IMR-90 (cell line): ENCODE data around the gene RNU6-9. TPM values are rescaled to one million over a fixed set of nuclear protein-coding genes. Genes with fewer than 3 reads are reported as not detected.

Source experiments
- ATAC-seq: fragments of 200-7000 bp; cut with Tn5 transposase; 2 replicates; pipeline ENCODE4 v1.9.1; 2020; ENCODE audit warnings: low read depth, mild to moderate bottlenecking, moderate library complexity
- BruUV-seq: library from RNA; stranded (reverse); fragments of 400-500 nt; replicated peaks from 2 replicates; lab custom pipeline; 2021; lab: Mats Ljungman, UMichigan
- CTCF ChIA-PET: fragments of 300-600 bp; formaldehyde crosslinking; extraction: SDS; loops from one replicate; lab custom pipeline; 2021; ENCODE audit warnings: antibody characterized with exemption; lab: Yijun Ruan, JAX
- POLR2A ChIA-PET: fragments of 300-600 bp; sonication (Branson Sonifier 250); formaldehyde crosslinking; loops from one replicate; lab custom pipeline; 2022; ENCODE audit warnings: antibody characterized with exemption; ENCODE audit not compliant: unreplicated experiment; lab: Charles Lee
- DNase-seq: peaks from one replicate; pipeline ENCODE4 v3.0.0; 2013
- H2AFZ ChIP-seq: replicated peaks from 2 replicates; pipeline ENCODE3; 2013; ENCODE audit warnings: low read length, mild to moderate bottlenecking; ENCODE audit not compliant: poor library complexity
- H2AK5ac ChIP-seq: 2 replicates; pipeline ENCODE4 v1.6.1; 2013; ENCODE audit warnings: low read depth, low read length, inconsistent platforms
- H2AK9ac ChIP-seq: replicated peaks from 2 replicates; pipeline ENCODE3; 2013; ENCODE audit warnings: mild to moderate bottlenecking, low read depth, low read length, moderate library complexity; ENCODE audit not compliant: poor library complexity
- H2BK120ac ChIP-seq: 2 replicates; pipeline ENCODE4 v1.6.1; 2013; ENCODE audit warnings: low read depth, low read length, inconsistent platforms
- H2BK15ac ChIP-seq: 3 replicates; pipeline ENCODE4 v1.6.1; 2013; ENCODE audit warnings: low read depth, low read length, inconsistent platforms
- H2BK20ac ChIP-seq: 2 replicates; pipeline ENCODE4 v1.6.1; 2013; ENCODE audit warnings: low read depth, mild to moderate bottlenecking, inconsistent platforms, low read length, moderate library complexity
- H2BK5ac ChIP-seq: 2 replicates; pipeline ENCODE4 v1.6.1; 2013; ENCODE audit warnings: mild to moderate bottlenecking, low read depth, low read length, inconsistent platforms; ENCODE audit not compliant: poor library complexity, severe bottlenecking
- H3K14ac ChIP-seq: replicated peaks from 2 replicates; pipeline ENCODE4 v1.6.1; 2013; ENCODE audit warnings: low read depth, low read length, inconsistent platforms
- H3K18ac ChIP-seq: 2 replicates; pipeline ENCODE4 v1.6.1; 2013; ENCODE audit warnings: low read depth, low read length, control low read depth
- H3K23ac ChIP-seq: 2 replicates; pipeline ENCODE4 v1.6.1; 2013; ENCODE audit warnings: low read depth, low read length, inconsistent platforms
- H3K27ac ChIP-seq: 2 replicates; pipeline ENCODE4 v1.5.1; 2013; ENCODE audit warnings: mild to moderate bottlenecking, control low read depth, low read length; ENCODE audit not compliant: insufficient read depth
- H3K27me3 ChIP-seq: 2 replicates; pipeline ENCODE4 v1.6.1; 2013; ENCODE audit warnings: low read length; ENCODE audit not compliant: control insufficient read depth, insufficient read depth
- H3K36me3 ChIP-seq: 2 replicates; pipeline ENCODE4 v1.6.1; 2013; ENCODE audit warnings: low read length, mixed read lengths; ENCODE audit not compliant: control insufficient read depth, insufficient read depth
- H3K4ac ChIP-seq: 2 replicates; pipeline ENCODE4 v1.6.1; 2013; ENCODE audit warnings: low read depth, low read length, inconsistent platforms
- H3K4me1 ChIP-seq: 2 replicates; pipeline ENCODE4 v1.6.1; 2013; ENCODE audit warnings: low read length, mixed read lengths; ENCODE audit not compliant: control insufficient read depth, insufficient read depth
- H3K4me2 ChIP-seq: 2 replicates; pipeline ENCODE4 v1.6.1; 2013; ENCODE audit warnings: low read depth, mild to moderate bottlenecking, control low read depth, low read length, moderate library complexity
- H3K4me3 ChIP-seq: 2 replicates; pipeline ENCODE4 v1.5.1; 2013; ENCODE audit warnings: low read depth, mild to moderate bottlenecking, control low read depth, low read length, moderate library complexity; ENCODE audit not compliant: insufficient read depth
- H3K56ac ChIP-seq: 2 replicates; pipeline ENCODE4 v1.6.1; 2013; ENCODE audit warnings: low read length, inconsistent platforms; ENCODE audit not compliant: insufficient read depth; ENCODE audit errors: extremely low read depth
- H3K79me1 ChIP-seq, 2 experiments: 2 replicates each; pipeline ENCODE4 v1.6.1; 2013; ENCODE audit warnings: low read length in 2 of 2, inconsistent platforms in 1 of 2, low read depth in 1 of 2
- H3K9ac ChIP-seq: 2 replicates; pipeline ENCODE4 v1.6.1; 2013; ENCODE audit warnings: low read depth, low read length, control low read depth
- H3K9me1 ChIP-seq: 2 replicates; pipeline ENCODE4 v1.6.1; 2013; ENCODE audit warnings: low read length, inconsistent platforms; ENCODE audit not compliant: insufficient read depth
- H3K9me3 ChIP-seq: 2 replicates; pipeline ENCODE4 v1.6.1; 2013; ENCODE audit warnings: low read length; ENCODE audit not compliant: control insufficient read depth, insufficient read depth
- H4K20me1 ChIP-seq: 2 replicates; pipeline ENCODE4 v1.6.1; 2013; ENCODE audit warnings: low read length, inconsistent platforms; ENCODE audit not compliant: insufficient read depth
- H4K5ac ChIP-seq: 2 replicates; pipeline ENCODE4 v1.6.1; 2013; ENCODE audit warnings: mild to moderate bottlenecking, low read depth, low read length, control low read depth
- H4K8ac ChIP-seq, 2 experiments: 2 replicates each; pipeline ENCODE4 v1.6.1; 2013; ENCODE audit warnings: low read depth in 2 of 2, low read length in 2 of 2, control low read depth in 1 of 2, inconsistent platforms in 1 of 2
- H4K91ac ChIP-seq: 2 replicates; pipeline ENCODE4 v1.6.1; 2013; ENCODE audit warnings: low read depth, low read length, inconsistent platforms; ENCODE audit not compliant: insufficient read depth
- CEBPB ChIP-seq: IDR thresholded peaks from 2 replicates; pipeline ENCODE4 v1.6.1; 2012; ENCODE audit warnings: low read depth, low read length, improper control_type of control experiment
- SMC3 ChIP-seq: fragments of 150-350 bp; IDR thresholded peaks from 2 replicates; pipeline ENCODE4 v1.6.1; 2016; ENCODE audit warnings: low read depth, mild to moderate bottlenecking, antibody characterized with exemption, low read length, moderate library complexity
- WGBS, 2 experiments: methylation state at CpG; one replicate each; pipeline versions ENCODE4 v1.1.5 to v1.1.7; 2013; ENCODE audit warnings: missing lambda C conversion rate in 2 of 2; ENCODE audit not compliant: insufficient read length in 1 of 2; ENCODE audit errors: extremely low coverage in 2 of 2; 5-methylcytosine and 5-hydroxymethylcytosine counted together
- dilution Hi-C: fragments of 300-500 bp; cut with HindIII; formaldehyde crosslinking; loops from one replicate; pipeline ENCODE4 v1.14.3; 2018; ENCODE audit warnings: low sequenced_read_pairs; ENCODE audit not compliant: unreplicated experiment
- in situ Hi-C: fragments of 300-500 bp; cut with MboI; formaldehyde crosslinking; loops from 3 replicates; pipeline ENCODE4 v1.14.3; 2019; ENCODE audit warnings: low sequenced_read_pairs, inconsistent platforms, mixed read lengths
- intact Hi-C: fragments of 100-400 bp; cut with micrococcal nuclease; formaldehyde crosslinking; loops from 2 replicates; pipeline ENCODE4 v1.10.0; 2022
- polyA plus RNA-seq, 3 experiments: library from polyadenylated mRNA; depleted of rRNA; stranded (reverse); fragments of >200 nt; gene quantifications; 2 replicates each; pipeline ENCODE4 v1.2.3, GENCODE V29; 2012; ENCODE audit warnings: low replicate concordance in 1 of 3
- total RNA-seq: library from RNA; depleted of rRNA; stranded (reverse); fragments of >200 nt; gene quantifications from 2 replicates; pipeline ENCODE4 v1.2.3, GENCODE V29; 2012

Gene RNU6-9
- total and polyA plus RNA-seq, 2 of the 4 experiments (the other 2 are of a cell fraction), result not detected

DNA sequence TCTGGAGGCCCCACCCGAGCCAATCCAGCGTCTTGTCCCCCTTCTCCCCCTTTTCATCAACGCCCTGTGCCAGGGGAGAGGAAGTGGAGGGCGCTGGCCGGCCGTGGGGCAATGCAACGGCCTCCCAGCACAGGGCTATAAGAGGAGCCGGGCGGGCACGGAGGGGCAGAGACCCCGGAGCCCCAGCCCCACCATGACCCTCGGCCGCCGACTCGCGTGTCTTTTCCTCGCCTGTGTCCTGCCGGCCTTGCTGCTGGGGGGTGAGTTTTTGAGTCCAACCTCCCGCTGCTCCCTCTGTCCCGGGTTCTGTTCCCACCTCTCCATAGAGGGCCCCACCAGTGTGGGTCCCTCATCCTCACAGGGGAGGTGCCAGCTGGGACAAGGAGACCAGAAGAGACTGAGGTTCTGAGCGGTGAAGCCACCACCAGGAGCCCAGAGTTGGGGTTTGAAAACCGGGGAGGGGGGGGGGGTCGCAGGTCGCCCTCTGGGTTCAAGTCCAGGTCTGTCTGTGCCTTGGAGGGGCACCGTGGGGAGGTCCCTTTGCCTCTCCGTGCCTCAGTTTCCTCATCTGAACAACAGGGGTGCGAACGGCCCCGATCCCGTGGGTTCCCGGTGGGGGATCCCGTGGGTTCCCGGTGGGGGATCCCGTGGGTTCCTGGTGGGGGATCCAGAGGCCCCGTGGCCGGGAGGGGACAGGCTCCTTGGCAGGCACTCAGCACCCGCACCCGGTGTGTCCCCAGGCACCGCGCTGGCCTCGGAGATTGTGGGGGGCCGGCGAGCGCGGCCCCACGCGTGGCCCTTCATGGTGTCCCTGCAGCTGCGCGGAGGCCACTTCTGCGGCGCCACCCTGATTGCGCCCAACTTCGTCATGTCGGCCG is 40.9 kb upstream of the RNU6-9 start, which contains the start of gene ELANE:
ELANE (plus strand) TSS at position 168 of the 878 bp plus-strand sequence; CDS start at position 194, 26 bp downstream.
- Histone ChIP-seq H2BK15ac (peak within 1 kb of the TSS; percentile 50; the same call in 1 of the 3 replicates), H3K36me3 (no peaks in the 10 kb centered on the region), H2AK5ac (no peak within 1 kb of the TSS; the same call in 1 of the 2 replicates), H3K4me2 (no peak within 1 kb of the TSS; the same call in 1 of the 2 replicates), H3K14ac (no peak within 1 kb of the TSS), H3K4me3 (no peak within 1 kb of the TSS), H3K56ac (no peak within 1 kb of the TSS), H3K79me1 (no peaks in the 10 kb centered on the region), H4K5ac (no peak within 1 kb of the TSS; the same call in 1 of the 2 replicates), H2BK20ac (no peak within 1 kb of the TSS), H2AFZ (no peak within 1 kb of the TSS), H2AK9ac (no peak within 1 kb of the TSS), H3K9ac (no peak within 1 kb of the TSS), H3K4me1 (peaks cover 6% of the 10 kb centered on the region), H3K23ac (no peak within 1 kb of the TSS), H3K27ac (peak within 1 kb of the TSS; percentile 90; the same call in 1 of the 2 replicates), H4K91ac (no peak within 1 kb of the TSS), H3K27me3 (peaks cover 4% of the 10 kb centered on the region; the same call in 1 of the 2 replicates), H2BK5ac (no peak within 1 kb of the TSS), H3K4ac (no peak within 1 kb of the TSS), H3K9me1 (no peaks in the 10 kb centered on the region), H2BK120ac (no peak within 1 kb of the TSS), H3K9me3 (no peaks in the 10 kb centered on the region), H4K20me1 (no peaks in the 10 kb centered on the region), H3K18ac (no peak within 1 kb of the TSS; the same call in 1 of the 2 replicates), H4K8ac (peak within 1 kb of the TSS in 1 of 2 experiments; percentile 54; a peak in 1 of 4 replicates)
- dilution Hi-C loops, result no loop called here
- CTCF ChIA-PET, result no interaction called here
- POLR2A ChIA-PET, result no interaction called here
- no peak for TF ChIP-seq CEBPB
- no peak for TF ChIP-seq SMC3
- DNase-seq, result no peak
- WGBS, 2 experiments, result 68% methylated on average over 8 of the region's 55 CpGs; no CpG with 5 or more reads in 1 of the 2 experiments
- in situ Hi-C loops, result no loop called here
- intact Hi-C loops, result no loop called here
- no peak for ATAC-seq
- BruUV-seq, result no TSS peak
